ENCODE data around the gene PLEKHH2. TPM values are rescaled to one million over a fixed set of nuclear protein-coding genes. Genes with fewer than 3 reads are reported as not detected.

PLEKHH2 gene
- 1.1 and 3.4 TPM in 2 replicates for total RNA-seq

GRCh38 chr2:43637030-43637803 is at the start of gene PLEKHH2:
Gene PLEKHH2, plus strand, starts transcription at chr2:43637260. Its CDS starts 7,414 bp downstream, at chr2:43644674.

GRCh38 chr2:43595603-43596412 is 41.3 kb upstream of the PLEKHH2 start, which contains the start of gene THADA:
Gene THADA, minus strand, starts transcription at chr2:43596038. Its CDS starts 3,646 bp downstream, at chr2:43592392.

GRCh38 chr2:43676322-43677050 is 39.4 kb downstream of the PLEKHH2 start, which contains the start of gene C1GALT1C1L:
Gene C1GALT1C1L, minus strand, starts transcription at chr2:43676429. Its CDS starts 107 bp downstream, at chr2:43676322.

GRCh38 chr2:43773876-43774613 is 137.0 kb downstream of the PLEKHH2 start, which contains the start of gene DYNC2LI1:
Gene DYNC2LI1, plus strand, starts transcription at chr2:43774039. Its CDS starts 100 bp downstream, at chr2:43774139.

Small RNAs within 50 kb of the gene (small RNA-seq; reads per million reads assigned to genes)
- not detected for gene RF00019 (ENCODE audit: low replicate concordance)
- not detected for gene RN7SKP66 (ENCODE audit: low replicate concordance)

Other genes starting within 250 kb of the PLEKHH2 start
- 19.0 and 30.9 TPM in 2 replicates for gene THADA, start 41.2 kb upstream of the PLEKHH2 start, total RNA-seq
- 0.29 TPM in 1 of 2 replicates, not detected in the other for gene C1GALT1C1L, start 39.2 kb downstream of the PLEKHH2 start, total RNA-seq
- gene DYNC2LI1, start 136.8 kb downstream of the PLEKHH2 start, total RNA-seq: 15.2 and 18.2 TPM in 2 replicates
- not detected in 2 replicates for gene ABCG5, start 201.6 kb downstream of the PLEKHH2 start, total RNA-seq
- gene ABCG8, start 201.7 kb downstream of the PLEKHH2 start, total RNA-seq: not detected in 2 replicates

All from placental pericyte (primary cell).